Body of pancreas (tissue), 4 donors: ENCODE data around the gene EMILIN1. TPM values are rescaled to one million over a fixed set of nuclear protein-coding genes. Genes with fewer than 3 reads are reported as not detected.

Source experiments
- ATAC-seq: fragments of 150-250 bp; one replicate; pipeline ENCODE4 v1.9.1; 2016
- DNase-seq, 4 donors: peaks; one replicate each; pipeline ENCODE4 v3.0.0-alpha.2; 2019
- H3K27ac ChIP-seq, 4 donors: fragments of 200-600 bp; sonication (generic); 1 replicate in 3 of 4; 2 replicates in 1 of 4; pipeline versions ENCODE4 v1.5.1 to v1.6.1; 2016 to 2019; ENCODE audit warnings: mild to moderate bottlenecking in 1 of 4, mixed read lengths in 1 of 4, moderate library complexity in 1 of 4
- H3K27me3 ChIP-seq, 2 donors: fragments of 200-600 bp; sonication (generic); one replicate each; pipeline ENCODE4 v1.6.0; 2016; ENCODE audit warnings: mild to moderate bottlenecking in 1 of 2
- H3K36me3 ChIP-seq, 2 donors: fragments of 200-600 bp; sonication (generic); replicated peaks in 1 of 2; 2 replicates each; pipeline ENCODE4 v1.5.1; 2016; ENCODE audit warnings: low read depth in 2 of 2; ENCODE audit not compliant: insufficient read depth in 1 of 2
- H3K4me1 ChIP-seq: fragments of 200-600 bp; sonication (generic); one replicate; pipeline ENCODE4 v1.6.0; 2016
- H3K4me3 ChIP-seq, 2 donors: fragments of 200-600 bp; sonication (generic); 1 replicate in 1 of 2; 2 replicates in 1 of 2; pipeline ENCODE4 v1.5.1; 2016 to 2019
- H3K9me3 ChIP-seq, 3 donors: fragments of 200-600 bp; sonication (generic); 1 replicate in 2 of 3; 2 replicates in 1 of 3; pipeline ENCODE4 v1.5.1; 2016
- POLR2A ChIP-seq, 3 donors: fragments of 450-650 bp; IDR thresholded peaks; one replicate each; pipeline ENCODE4 v1.6.1; 2016; ENCODE audit warnings: antibody characterized with exemption in 3 of 3, mild to moderate bottlenecking in 2 of 3
- WGBS, 2 donors: methylation state at CpG; one replicate each; pipeline ENCODE4 v1.1.5; 2017; 5-methylcytosine and 5-hydroxymethylcytosine counted together
- intact Hi-C: fragments of 100-400 bp; cut with DNase I; formaldehyde crosslinking; loops from one replicate; pipeline ENCODE4 v1.15.1; 2023
- total RNA-seq, 2 donors: library from RNA; depleted of rRNA; stranded (reverse); fragments of >200 nt; gene quantifications; one replicate each; pipeline ENCODE4 v1.1.0, GENCODE V29; 2016
- TF ChIP-seq, protein P1 (sequence below), 7 experiments: fragments of 450-650 bp in 4 of 7; fragments of 200-600 bp in 3 of 7; sonication (generic) in 3 of 7; IDR thresholded peaks; one replicate each; pipeline ENCODE4 v1.5.1; 2016 to 2019; ENCODE audit warnings: antibody characterized with exemption in 7 of 7

EMILIN1 gene
- total RNA-seq, 2 donors from 2014 or later = 21.8 to 24.1 TPM

DNA sequence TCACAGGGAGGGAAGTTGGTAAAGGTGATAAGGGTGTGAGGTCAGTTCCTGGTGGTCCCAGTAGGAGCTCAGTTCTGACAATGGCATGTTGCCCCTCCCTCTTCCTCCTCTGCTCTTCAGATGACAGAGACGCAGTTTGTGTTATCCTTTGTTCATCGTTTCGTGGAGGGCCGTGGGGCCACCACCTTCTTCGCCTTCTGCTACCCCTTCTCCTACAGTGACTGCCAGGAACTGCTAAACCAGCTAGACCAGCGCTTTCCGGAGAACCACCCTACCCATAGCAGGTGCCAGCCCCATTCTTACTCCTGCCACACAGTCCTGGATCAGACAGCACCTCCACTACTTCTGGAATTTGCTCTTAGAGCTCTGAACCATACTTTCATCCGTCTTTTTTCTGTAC, 24.6 kb upstream of the EMILIN1 start:
- Histone ChIP-seq H3K27me3 (no peaks in the 10 kb centered on the region), H3K9me3 (no peaks in the 10 kb centered on the region), H3K27ac (no peak overlapping the region), H3K36me3 (peaks cover 0 to 2% of the 10 kb centered on the region in 2 donors), H3K4me1 (peaks cover 22% of the 10 kb centered on the region), H3K4me3 (no peak overlapping the region)
- WGBS, 2 donors = 87 to 88% methylated on average over 8 of the region's 8 CpGs
- DNase-seq (no peak), ATAC-seq (no peak)
- TF ChIP-seq, protein P1, sequence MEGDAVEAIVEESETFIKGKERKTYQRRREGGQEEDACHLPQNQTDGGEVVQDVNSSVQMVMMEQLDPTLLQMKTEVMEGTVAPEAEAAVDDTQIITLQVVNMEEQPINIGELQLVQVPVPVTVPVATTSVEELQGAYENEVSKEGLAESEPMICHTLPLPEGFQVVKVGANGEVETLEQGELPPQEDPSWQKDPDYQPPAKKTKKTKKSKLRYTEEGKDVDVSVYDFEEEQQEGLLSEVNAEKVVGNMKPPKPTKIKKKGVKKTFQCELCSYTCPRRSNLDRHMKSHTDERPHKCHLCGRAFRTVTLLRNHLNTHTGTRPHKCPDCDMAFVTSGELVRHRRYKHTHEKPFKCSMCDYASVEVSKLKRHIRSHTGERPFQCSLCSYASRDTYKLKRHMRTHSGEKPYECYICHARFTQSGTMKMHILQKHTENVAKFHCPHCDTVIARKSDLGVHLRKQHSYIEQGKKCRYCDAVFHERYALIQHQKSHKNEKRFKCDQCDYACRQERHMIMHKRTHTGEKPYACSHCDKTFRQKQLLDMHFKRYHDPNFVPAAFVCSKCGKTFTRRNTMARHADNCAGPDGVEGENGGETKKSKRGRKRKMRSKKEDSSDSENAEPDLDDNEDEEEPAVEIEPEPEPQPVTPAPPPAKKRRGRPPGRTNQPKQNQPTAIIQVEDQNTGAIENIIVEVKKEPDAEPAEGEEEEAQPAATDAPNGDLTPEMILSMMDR (IDR thresholded peaks at IDR 0.05) = no peak
- no peak for TF ChIP-seq POLR2A (IDR thresholded peaks at IDR 0.05)
- intact Hi-C loops = no loop called here

DNA sequence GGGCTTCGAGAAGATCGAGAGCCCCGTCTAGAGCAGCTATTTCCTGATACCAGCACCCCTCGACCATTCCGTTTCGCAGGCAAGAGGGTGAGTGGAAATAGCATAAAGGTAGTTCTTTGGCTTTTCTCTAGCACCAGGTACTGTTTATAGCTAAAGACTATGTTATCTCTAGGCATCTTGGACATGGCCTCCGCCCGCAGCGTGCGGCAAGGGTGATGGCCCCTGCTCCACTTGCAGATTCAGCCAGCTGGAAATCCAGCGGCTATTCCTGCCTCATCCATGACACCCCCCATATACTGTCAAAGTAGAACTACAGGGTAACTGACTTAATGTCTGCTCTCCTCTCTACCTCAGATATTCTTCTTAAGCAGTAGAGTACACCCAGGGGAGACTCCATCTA, 23.7 kb upstream of the EMILIN1 start:
- intact Hi-C loops = no loop called here
- Histone ChIP-seq H3K36me3 (peaks cover 0 to 2% of the 10 kb centered on the region in 2 donors), H3K4me3 (no peak overlapping the region), H3K9me3 (no peaks in the 10 kb centered on the region), H3K4me1 (peaks cover 25% of the 10 kb centered on the region), H3K27ac (no peak overlapping the region), H3K27me3 (no peaks in the 10 kb centered on the region)
- TF ChIP-seq, protein P1 (IDR thresholded peaks at IDR 0.05) = no peak
- TF ChIP-seq POLR2A (IDR thresholded peaks at IDR 0.05) = no peak
- DNase-seq (no peak), ATAC-seq (no peak)
- 92 to 96% methylated on average over 11 of the region's 11 CpGs for WGBS, 2 donors

DNA sequence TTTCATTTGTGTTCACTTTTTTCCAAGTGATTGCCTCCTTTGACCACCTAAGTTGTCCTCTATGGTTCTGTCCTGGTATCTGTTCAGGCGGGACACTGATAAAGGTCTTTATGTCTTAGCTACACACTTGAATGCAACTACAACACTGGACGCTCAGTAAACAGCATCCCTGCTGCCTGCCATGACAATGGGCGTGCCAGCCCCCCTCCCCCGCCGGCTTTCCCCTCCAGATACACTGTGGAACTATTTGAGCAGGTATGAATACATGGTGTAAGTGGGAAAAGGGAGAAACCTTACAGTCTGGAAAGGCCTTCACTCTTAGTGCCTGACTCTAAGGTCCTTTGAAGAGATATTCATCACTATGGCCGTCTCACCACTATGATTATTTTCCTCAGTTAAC, 21.2 kb upstream of the EMILIN1 start:
- no peak for ATAC-seq

DNA sequence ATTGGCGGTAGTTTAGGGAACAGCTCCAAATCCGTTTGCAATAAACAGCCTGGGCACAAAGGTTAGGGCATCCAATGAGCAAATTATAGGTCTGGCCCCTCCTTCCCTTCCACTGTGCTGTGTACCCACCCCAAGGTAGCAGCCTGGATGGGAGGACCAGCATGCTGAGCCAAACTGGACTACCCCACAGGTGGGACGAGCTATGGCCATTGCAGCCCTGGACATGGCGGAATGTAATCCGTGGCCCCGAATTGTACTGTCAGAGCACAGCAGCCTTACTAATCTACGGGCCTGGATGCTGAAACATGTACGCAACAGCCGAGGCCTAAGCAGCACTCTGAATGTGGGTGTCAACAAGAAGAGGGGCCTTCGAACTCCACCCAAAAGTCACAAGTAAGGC, 20.2 kb upstream of the EMILIN1 start:
- Histone ChIP-seq H3K4me1 (peaks cover 15% of the 10 kb centered on the region), H3K27me3 (no peaks in the 10 kb centered on the region), H3K36me3 (peaks cover 0 to 2% of the 10 kb centered on the region in 2 donors), H3K9me3 (no peaks in the 10 kb centered on the region), H3K27ac (no peak overlapping the region), H3K4me3 (no peak overlapping the region)
- ATAC-seq = no peak
- DNase-seq = no peak
- intact Hi-C loops = no loop called here
- TF ChIP-seq POLR2A (IDR thresholded peaks at IDR 0.05) = no peak
- TF ChIP-seq, protein P1 (IDR thresholded peaks at IDR 0.05) = no peak
- WGBS, 2 donors = 88 to 96% methylated on average over 10 of the region's 10 CpGs

More for the DNA sequence above, 21.2 kb upstream of the EMILIN1 start:
- 88 to 93% methylated on average over 6 of the region's 6 CpGs for WGBS, 2 donors
- intact Hi-C loops = no loop called here
- H3K4me3 ChIP-seq = no peak overlapping the region
- H3K9me3 ChIP-seq = no peaks in the 10 kb centered on the region
- TF ChIP-seq POLR2A (IDR thresholded peaks at IDR 0.05) = no peak
- TF ChIP-seq, protein P1 (IDR thresholded peaks at IDR 0.05) = no peak
- H3K4me1 ChIP-seq = peaks cover 21% of the 10 kb centered on the region
- DNase-seq = no peak
- no peak overlapping the region for H3K27ac ChIP-seq
- H3K36me3 ChIP-seq = peaks cover 0 to 2% of the 10 kb centered on the region in 2 donors
- no peaks in the 10 kb centered on the region for H3K27me3 ChIP-seq

DNA sequence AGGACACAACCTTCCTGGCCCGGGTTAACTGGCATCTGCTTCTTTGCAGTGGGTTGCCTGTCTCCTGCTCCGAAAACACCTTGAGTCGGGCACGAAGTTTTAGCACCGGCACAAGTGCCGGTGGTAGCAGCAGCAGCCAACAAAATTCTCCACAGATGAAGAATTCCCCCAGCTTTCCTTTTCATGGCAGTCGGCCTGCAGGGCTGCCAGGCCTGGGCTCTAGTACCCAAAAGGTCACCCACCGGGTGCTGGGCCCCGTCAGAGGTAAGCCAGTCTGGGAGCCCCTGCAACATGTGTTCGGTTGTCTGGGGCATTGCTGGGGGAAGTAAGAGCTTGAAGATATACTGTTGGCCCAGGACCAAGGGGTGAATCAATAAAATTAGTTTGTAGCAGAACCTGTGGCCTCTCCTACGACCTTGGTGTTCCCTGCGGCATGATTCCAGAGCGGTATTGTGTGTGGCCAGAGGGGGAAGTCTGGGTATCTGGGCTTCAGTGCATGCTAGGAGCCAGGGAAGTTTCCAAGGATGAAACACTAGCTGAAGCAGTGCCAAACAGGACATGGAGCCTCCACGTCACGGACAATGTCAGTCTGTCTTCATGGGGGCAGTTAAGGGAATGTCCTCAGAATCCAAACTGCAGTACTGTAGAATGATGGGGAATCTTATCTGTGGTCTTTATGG, 19.1 kb upstream of the EMILIN1 start:
- peak; percentile 54 for ATAC-seq
- H3K36me3 ChIP-seq = peaks cover 0 to 2% of the 10 kb centered on the region in 2 donors
- H3K9me3 ChIP-seq = no peaks in the 10 kb centered on the region
- H3K4me1 ChIP-seq = peaks cover 15% of the 10 kb centered on the region
- intact Hi-C loops = no loop called here
- no peak overlapping the region for H3K4me3 ChIP-seq
- TF ChIP-seq POLR2A (IDR thresholded peaks at IDR 0.05) = no peak
- DNase-seq = peak in 3 of 4 donors; percentile 35 to 52 (median 42)
- peak overlapping the region in 3 of 4 donors; percentile 31 to 50 (median 42) for H3K27ac ChIP-seq
- H3K27me3 ChIP-seq = no peaks in the 10 kb centered on the region
- 28 to 38% methylated on average over 4 to 15 of the region's 15 CpGs for WGBS, 2 donors
